Measurements from ENCODE around the gene ERICH4.

- TF ChIP-seq CTCF (IDR thresholded peaks at IDR 0.05) (no peak), POLR2A (IDR thresholded peaks at IDR 0.05) (no peak)
Measured at GRCh38 chr19:41410336-41411054, 32.5 kb upstream of the ERICH4 start.
